ENCODE data around the gene CLIC1.

Gene CLIC1

DNA sequence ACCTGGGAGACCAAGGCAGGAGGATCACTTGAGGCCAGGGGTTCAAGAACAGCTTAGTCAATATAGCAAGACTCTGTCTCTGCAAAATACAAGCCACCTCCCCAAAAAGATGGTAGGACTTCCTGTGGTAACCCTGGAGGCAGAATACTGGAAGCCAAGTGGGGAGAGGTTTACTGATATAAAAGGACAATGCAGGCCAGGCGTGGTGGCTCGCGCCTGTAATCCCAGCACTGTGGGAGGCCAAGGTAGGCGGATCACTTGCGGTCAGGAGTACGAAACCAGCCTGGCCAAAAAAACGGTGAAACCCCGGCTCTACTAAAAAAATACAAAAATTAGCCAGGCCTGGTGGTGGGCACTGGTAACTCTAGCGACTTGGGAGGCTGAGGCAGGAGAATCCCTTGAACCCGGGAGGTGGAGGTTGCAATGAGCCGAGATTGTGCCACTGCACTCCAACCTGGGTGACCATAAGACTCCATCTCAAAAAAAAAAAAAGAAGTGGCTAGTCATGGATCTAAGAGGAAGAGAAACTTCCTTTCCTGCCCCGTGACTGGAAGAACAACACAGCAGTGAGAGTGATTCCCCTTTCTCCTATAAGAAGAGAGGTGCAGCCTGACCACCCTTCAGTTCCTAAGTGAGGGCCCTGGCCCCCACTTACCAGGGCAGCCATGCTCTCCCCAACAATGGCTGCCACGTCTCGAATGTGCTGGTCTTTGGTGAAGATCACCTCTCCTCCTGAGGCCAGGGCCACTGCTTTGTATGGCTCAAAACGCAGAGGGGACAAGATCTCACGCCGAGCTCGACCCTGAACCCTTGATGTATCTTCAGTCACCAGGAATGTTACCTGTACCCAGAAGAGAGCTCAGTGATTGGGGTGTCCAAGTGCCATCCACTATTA lies 32.3 kb upstream of the CLIC1 start:
- DNase-seq: no peak

GRCh38 chr6:31767096-31767645 lies 30.8 kb upstream of the CLIC1 start:
- no peak for DNase-seq

GRCh38 chr6:31765910-31766794 lies 29.8 kb upstream of the CLIC1 start:
- DNase-seq: no peak

DNA sequence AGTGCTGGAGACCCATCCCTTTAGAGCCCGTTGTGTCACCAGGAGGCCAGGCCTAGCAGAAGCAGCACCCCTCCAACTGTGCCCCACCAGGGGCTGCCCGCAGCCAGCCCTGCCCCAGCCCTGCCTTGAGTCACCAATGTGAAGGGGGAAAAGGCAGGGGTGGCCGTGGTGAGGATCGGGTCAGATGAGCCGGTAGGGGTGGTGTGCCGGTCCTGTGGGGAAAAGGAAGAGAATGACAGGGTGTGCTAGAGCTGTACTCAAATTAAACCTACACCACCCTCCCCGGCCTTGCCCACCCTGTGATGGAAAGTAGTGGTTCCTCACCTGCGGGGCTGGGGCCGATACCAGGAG lies 29.2 kb upstream of the CLIC1 start:
- DNase-seq: no peak

DNA sequence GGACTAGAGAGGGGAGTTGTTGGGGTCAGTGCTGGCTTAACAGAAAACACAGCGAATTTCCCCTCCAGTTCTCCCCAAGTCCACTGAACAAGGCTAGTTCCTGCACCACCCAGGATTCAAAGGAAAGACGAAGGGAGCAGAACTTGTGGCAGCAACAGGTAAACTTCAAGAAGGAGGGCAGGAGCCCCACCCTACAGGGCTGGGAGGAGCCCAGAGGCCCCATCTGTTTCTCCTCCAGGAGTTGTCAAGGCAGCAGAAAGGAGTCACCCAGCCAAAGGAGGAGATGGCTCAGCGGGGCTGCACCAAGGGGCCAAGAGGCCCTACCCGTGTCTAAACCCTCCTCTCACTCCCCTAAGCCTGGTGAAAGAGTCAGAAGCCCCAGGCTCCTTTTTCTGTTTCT lies 27.9 kb upstream of the CLIC1 start:
- no peak for DNase-seq

- no peak for DNase-seq
These were observed 27.2 kb upstream of the CLIC1 start for GRCh38 chr6:31763619-31763940.

GRCh38 chr6:31762878-31763618 lies 26.7 kb upstream of the CLIC1 start:
- DNase-seq: no peak

DNA sequence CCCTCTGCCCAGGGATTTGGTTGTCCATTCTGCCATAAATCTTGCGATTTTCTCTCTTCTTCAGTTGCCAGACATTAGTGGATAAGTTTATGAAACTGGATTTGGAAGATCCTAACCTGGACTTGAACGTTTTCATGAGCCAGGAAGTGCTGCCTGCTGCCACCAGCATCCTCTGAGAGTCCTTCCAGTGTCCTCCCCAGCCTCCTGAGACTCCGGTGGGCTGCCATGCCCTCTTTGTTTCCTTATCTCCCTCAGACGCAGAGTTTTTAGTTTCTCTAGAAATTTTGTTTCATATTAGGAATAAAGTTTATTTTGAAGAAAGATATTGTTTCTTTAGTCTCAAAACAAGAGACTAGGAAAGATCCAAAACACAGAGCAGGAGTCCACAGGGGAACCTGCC lies 26.0 kb upstream of the CLIC1 start, which contains the start of gene SAPCD1:
SAPCD1 (plus strand) TSS at position 301 of the 400 bp plus-strand sequence. CDS start 399 bp downstream, outside the sequence.
- DNase-seq: no peak

DNA sequence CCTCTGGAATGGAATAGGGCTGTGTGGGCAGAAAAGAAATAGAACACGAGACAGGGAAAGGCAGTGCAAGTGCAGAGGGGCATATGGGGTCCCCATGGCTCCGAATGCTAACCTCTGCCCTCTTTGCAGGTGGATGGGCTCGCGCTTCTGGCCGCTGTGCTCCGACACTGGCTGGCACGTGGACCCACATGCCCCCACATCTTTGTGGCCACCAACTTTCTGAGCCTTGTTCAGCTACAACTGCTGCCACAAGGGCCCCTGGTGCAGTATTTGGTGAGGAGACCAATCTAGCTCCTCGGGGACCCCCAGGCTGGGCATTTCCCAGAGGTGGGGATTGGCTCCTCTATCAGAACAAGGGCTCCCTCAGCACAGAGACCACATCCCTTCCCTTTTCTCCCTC lies 25.0 kb upstream of the CLIC1 start:
- DNase-seq: no peak

- no peak for DNase-seq
These were observed 24.5 kb upstream of the CLIC1 start for GRCh38 chr6:31760790-31761189.

- DNase-seq: no peak
These were observed 22.0 kb upstream of the CLIC1 start for GRCh38 chr6:31758281-31758680.

DNA sequence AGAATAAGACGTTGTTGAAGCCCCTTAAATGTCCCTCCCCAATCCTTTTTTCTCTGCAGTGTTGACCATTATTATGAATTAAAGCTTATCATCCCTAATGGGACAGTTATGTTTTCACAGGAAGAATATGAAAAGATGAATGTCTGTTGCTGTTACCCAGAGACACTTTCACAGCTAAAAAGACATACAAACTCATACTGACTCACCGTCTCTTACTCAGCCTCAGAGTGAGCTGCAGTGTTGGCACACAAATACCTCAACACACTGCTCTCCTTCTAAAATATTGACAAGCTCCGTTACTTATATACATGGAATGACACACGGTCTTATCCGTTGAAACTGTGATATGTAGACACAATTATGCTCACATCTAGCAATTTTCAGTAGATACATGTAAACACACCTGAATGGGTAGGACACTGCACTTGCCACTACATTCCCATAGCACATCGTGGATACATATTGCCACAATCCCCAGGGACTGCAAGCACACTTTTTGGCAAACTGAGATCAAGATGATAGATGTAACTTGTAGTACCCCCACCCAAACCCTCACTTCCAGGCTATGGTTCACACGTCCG lies 16.5 kb upstream of the CLIC1 start:
- no peak for DNase-seq

- DNase-seq: no peak
These were observed 14.2 kb upstream of the CLIC1 start for GRCh38 chr6:31750411-31751022.

DNA sequence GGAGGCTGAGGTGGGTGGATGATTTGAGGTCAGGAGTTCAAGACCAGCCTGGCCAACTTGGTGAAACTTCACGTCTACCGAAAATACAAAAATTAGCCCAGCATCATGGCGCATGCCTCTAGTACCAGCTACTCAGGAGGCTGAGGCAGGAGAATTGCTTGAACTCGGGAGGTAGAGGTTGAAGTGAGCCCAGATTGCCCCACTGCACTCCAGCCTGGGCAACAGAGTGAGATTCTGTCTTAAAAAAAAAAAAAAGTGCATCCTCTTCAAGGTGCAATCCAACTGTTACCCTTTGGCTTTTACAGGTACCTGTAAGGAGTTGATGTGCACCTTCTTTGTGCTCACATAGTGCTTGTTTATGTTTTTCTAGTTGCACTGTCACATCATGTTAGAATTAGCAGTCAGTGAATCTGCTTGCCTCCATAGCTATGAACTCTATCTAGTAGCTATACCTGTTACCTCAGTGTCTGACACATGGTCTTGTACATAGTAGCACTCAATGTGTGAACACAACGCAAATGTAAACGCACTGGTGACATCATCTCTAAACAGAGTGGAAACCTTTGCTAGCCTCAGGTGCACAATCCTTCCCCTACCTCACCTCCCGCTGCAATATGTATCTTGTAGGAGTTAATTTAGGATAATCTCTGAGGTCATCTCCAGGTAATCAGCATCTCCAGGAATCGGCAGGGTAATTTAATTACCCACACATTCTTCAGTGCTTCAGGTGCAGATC lies 13.1 kb upstream of the CLIC1 start:
- DNase-seq: peak; percentile 36

DNA sequence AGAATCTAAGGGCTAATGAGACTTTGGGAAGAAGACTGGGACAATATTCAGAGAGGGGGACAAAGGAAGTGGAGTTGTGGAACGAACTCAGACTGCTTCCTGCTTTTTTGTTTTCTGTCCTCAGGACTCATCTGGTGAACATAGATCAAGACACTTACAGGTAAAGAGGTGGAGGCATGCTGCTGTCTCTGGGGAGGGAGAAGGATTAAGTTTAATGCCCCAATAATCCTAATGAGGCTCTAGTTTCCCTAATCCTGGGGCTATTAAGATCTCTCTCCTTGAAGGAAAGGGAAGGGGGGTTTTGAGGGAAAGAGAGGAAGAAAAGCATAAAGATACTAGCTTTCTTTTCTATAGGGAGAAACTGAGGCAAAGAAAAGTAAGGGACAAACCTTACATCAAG lies 8.1 kb upstream of the CLIC1 start:
- no peak for DNase-seq

DNA sequence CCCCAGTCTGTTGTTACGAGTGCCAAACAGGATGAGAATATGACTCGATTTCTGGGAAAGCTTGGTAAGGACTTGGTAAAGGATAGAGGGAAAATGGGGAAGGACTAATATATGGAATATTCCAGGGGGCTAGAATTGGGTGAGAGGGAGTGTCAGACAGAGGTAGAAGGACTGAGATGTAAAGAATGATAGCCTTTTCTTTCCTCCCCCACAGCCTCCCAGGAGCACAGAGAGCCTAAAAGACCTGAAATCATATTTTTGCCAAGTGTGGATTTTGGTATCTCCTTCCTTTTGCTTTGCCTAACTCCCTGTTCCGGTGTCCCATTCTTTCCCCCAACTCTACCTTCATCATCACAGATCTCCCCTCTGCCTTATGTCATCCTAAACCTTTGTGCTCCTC lies 6.6 kb upstream of the CLIC1 start:
- no peak for DNase-seq

DNA sequence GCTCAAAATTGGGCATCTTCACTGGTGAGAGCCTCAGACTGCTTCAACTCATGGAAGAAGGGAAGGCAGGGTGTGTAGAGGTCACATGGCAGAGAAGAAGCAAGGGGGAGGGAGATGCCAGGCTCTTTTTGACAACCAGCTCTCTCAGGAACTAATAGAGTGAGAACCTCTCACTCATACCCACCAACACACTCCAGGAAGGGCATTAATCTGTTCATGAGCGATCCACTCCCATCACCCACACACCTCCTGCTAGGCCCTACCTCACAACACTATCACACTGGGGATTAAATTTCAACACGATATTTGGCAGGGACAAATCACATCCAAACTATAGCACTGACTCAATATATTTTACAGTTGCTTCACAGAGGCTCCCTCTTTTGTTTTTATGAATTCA lies 5.5 kb upstream of the CLIC1 start:
- DNase-seq: no peak

DNA sequence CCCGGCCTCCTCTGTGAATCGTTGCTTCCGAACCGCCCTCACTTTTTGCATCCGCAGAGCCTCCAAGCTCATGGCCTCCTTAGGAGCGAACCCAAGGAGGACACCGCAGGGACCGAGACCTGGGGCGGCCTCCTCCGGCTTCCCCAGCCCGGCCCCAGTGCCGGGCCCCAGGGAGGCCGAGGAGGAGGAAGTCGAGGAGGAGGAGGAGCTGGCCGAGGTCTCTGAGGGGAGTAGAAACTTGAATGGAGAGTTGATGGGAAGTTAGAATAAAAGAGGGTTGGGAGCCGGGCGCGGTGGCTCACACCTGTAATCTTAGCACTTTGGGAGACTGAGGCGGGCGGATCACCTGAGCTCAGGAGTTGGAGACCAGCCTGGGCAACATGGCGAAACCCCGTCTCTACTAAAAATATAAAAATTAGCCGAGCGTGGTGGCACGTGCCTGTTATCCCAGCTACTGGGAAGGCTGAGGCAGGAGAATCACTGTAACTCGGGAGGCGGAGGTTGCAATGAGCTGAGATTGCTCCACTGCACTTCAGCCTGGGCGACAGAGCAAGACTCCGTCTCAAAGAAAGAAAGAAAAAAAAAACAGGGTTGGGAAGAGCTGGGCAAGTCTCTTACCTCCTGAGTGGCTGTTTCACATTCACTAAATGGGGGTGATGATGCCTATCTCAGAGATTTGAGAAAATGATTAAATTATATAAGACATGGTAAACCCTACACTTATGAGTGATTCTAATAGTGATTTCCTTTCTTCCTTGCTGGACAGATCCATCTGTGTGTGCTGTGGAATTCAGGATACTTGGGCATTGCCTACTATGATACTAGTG lies 4.3 kb upstream of the CLIC1 start:
- no peak for DNase-seq

GRCh38 chr6:31739639-31740396 lies 3.5 kb upstream of the CLIC1 start, which contains the start of gene MSH5:
Gene MSH5 (plus strand): TSS chr6:31740005. CDS start chr6:31740467, 462 bp downstream.
- peak; percentile 98 for DNase-seq

All from NCI-H146 (cell line).